Measurements from ENCODE around the gene OLFML2A. TPM values are rescaled to one million over a fixed set of nuclear protein-coding genes. Genes with fewer than 3 reads are reported as not detected.

The OLFML2A gene
- total RNA-seq, 4 donors from 2014 or later = 39.0 to 98.9 (median 60.3) TPM

- Histone ChIP-seq H3K4me1 (peaks cover 13 to 41% (median 36%) of the 10 kb centered on the region in 4 donors), H3K36me3 (peaks cover 0 to 34% (median 22%) of the 10 kb centered on the region in 4 donors), H3K27me3 (no peaks in the 10 kb centered on the region), H3K4me3 (no peak overlapping the region), H3K27ac (replicated peaks in 1 of 4) (peak overlapping the region; percentile 68 to 81 (median 74)), H3K9me3 (no peaks in the 10 kb centered on the region)
- intact Hi-C loops (cut with DNase I) = loop anchor here (5.0 kb wide), 1 partner anchor 34 kb away; the partner anchor contains the start of gene OLFML2A
- WGBS = 45% methylated on average over 12 of the region's 12 CpGs
- no peak for DNase-seq (ENCODE audit: extremely low spot score)
- TF ChIP-seq POLR2A (IDR thresholded peaks at IDR 0.05; ENCODE audit: low read depth) (no peak), EP300 (IDR thresholded peaks at IDR 0.05) (no peak), POLR2AphosphoS5 (IDR thresholded peaks at IDR 0.05) (no peak)
- TF ChIP-seq, protein P1, sequence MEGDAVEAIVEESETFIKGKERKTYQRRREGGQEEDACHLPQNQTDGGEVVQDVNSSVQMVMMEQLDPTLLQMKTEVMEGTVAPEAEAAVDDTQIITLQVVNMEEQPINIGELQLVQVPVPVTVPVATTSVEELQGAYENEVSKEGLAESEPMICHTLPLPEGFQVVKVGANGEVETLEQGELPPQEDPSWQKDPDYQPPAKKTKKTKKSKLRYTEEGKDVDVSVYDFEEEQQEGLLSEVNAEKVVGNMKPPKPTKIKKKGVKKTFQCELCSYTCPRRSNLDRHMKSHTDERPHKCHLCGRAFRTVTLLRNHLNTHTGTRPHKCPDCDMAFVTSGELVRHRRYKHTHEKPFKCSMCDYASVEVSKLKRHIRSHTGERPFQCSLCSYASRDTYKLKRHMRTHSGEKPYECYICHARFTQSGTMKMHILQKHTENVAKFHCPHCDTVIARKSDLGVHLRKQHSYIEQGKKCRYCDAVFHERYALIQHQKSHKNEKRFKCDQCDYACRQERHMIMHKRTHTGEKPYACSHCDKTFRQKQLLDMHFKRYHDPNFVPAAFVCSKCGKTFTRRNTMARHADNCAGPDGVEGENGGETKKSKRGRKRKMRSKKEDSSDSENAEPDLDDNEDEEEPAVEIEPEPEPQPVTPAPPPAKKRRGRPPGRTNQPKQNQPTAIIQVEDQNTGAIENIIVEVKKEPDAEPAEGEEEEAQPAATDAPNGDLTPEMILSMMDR (IDR thresholded peaks at IDR 0.05) = no peak
These were observed 33.9 kb downstream of the OLFML2A start for GRCh38 chr9:124810663-124811355.

GRCh38 chr9:124812441-124812876, 35.5 kb downstream of the OLFML2A start:
- DNase-seq (ENCODE audit: extremely low spot score) = no peak
- 38% methylated on average over 6 of the region's 6 CpGs for WGBS
- Histone ChIP-seq H3K27ac (replicated peaks in 1 of 4) (peak overlapping the region; percentile 68 to 81 (median 74)), H3K9me3 (no peaks in the 10 kb centered on the region), H3K4me3 (no peak overlapping the region), H3K36me3 (peaks cover 0 to 33% (median 22%) of the 10 kb centered on the region in 4 donors), H3K4me1 (peaks cover 13 to 41% (median 36%) of the 10 kb centered on the region in 4 donors), H3K27me3 (no peaks in the 10 kb centered on the region)
- TF ChIP-seq, protein P1 (IDR thresholded peaks at IDR 0.05) = no peak
- TF ChIP-seq POLR2AphosphoS5 (IDR thresholded peaks at IDR 0.05) = peak; percentile 14 to 18
- intact Hi-C loops (cut with DNase I) = loop anchor here (5.0 kb wide), 1 partner anchor 35 kb away; the partner anchor contains the start of gene OLFML2A

- H3K36me3 ChIP-seq = peaks cover 0 to 27% (median 16%) of the 10 kb centered on the region in 4 donors
- H3K4me3 ChIP-seq = no peak overlapping the region
- peaks cover 13 to 41% (median 36%) of the 10 kb centered on the region in 4 donors for H3K4me1 ChIP-seq
- no peaks in the 10 kb centered on the region for H3K9me3 ChIP-seq
- peak overlapping the region; percentile 68 to 81 (median 74) for H3K27ac ChIP-seq (replicated peaks in 1 of 4)
- TF ChIP-seq EP300 (IDR thresholded peaks at IDR 0.05) (no peak), POLR2A (IDR thresholded peaks at IDR 0.05; ENCODE audit: low read depth) (no peak), POLR2AphosphoS5 (IDR thresholded peaks at IDR 0.05) (no peak)
- TF ChIP-seq, protein P1 (IDR thresholded peaks at IDR 0.05) = no peak
- WGBS = 83% methylated on average over 7 of the region's 7 CpGs
- intact Hi-C loops (cut with DNase I) = loop anchor here (5.0 kb wide), 1 partner anchor 36 kb away; the partner anchor contains the start of gene OLFML2A
- no peaks in the 10 kb centered on the region for H3K27me3 ChIP-seq
- no peak for DNase-seq (ENCODE audit: extremely low spot score)
These were observed 36.1 kb downstream of the OLFML2A start for GRCh38 chr9:124813041-124813440.

GRCh38 chr9:124813501-124814163, 36.7 kb downstream of the OLFML2A start:
- intact Hi-C loops (cut with DNase I) = loop anchor here (5.0 kb wide), 1 partner anchor 36 kb away; the partner anchor contains the start of gene OLFML2A
- Histone ChIP-seq H3K27me3 (no peaks in the 10 kb centered on the region), H3K27ac (replicated peaks in 1 of 4) (peak overlapping the region; percentile 68 to 81 (median 74)), H3K4me3 (no peak overlapping the region), H3K36me3 (peaks cover 0 to 22% (median 13%) of the 10 kb centered on the region in 4 donors), H3K4me1 (peaks cover 15 to 41% (median 37%) of the 10 kb centered on the region in 4 donors), H3K9me3 (no peaks in the 10 kb centered on the region)
- no peak for DNase-seq (ENCODE audit: extremely low spot score)
- TF ChIP-seq EP300 (IDR thresholded peaks at IDR 0.05) (no peak), POLR2A (IDR thresholded peaks at IDR 0.05; ENCODE audit: low read depth) (no peak), POLR2AphosphoS5 (IDR thresholded peaks at IDR 0.05) (no peak)
- TF ChIP-seq, protein P1 (IDR thresholded peaks at IDR 0.05) = no peak
- WGBS = 70% methylated on average over 11 of the region's 11 CpGs

Measured in esophagus muscularis mucosa (tissue), 4 donors.